Adrenal gland (tissue), 12 donors: Measurements from ENCODE around the gene SSTR3. TPM values are rescaled to one million over a fixed set of nuclear protein-coding genes. Genes with fewer than 3 reads are reported as not detected.
A peak's percentile ranks its signal among the peaks of the same experiment; 100 is the strongest.

Experiments used
- DNase-seq, 7 donors: peaks; one replicate each; pipeline ENCODE4 v3.0.0-alpha.2; 2019 to 2020
- H3K27ac ChIP-seq, 5 donors: fragments of 200-600 bp; sonication (generic) in 4 of 5; 1 replicate in 3 of 5; 2 replicates in 2 of 5; pipeline versions ENCODE4 v1.5.1 to v1.8.0; 2016 to 2020; ENCODE audit warnings: mild to moderate bottlenecking in 1 of 5
- H3K27me3 ChIP-seq: fragments of 200-600 bp; 2 replicates; pipeline ENCODE4 v1.8.0; 2021
- H3K36me3 ChIP-seq, 2 donors: fragments of 200-600 bp; replicated peaks in 1 of 2; 1 replicate in 1 of 2; 2 replicates in 1 of 2; pipeline versions ENCODE4 v1.5.1 to v1.8.0; 2018 to 2022
- H3K4me1 ChIP-seq, 2 donors: fragments of 200-600 bp; replicated peaks in 1 of 2; 1 replicate in 1 of 2; 2 replicates in 1 of 2; pipeline versions ENCODE4 v1.5.1 to v1.8.0; 2018 to 2021
- H3K4me3 ChIP-seq, 4 donors: fragments of 200-600 bp; sonication (generic) in 3 of 4; one replicate each; pipeline ENCODE4 v1.5.1; 2016 to 2018
- H3K9me3 ChIP-seq, 3 donors: fragments of 200-600 bp; sonication (generic) in 1 of 3; replicated peaks in 1 of 3; 1 replicate in 2 of 3; 2 replicates in 1 of 3; pipeline versions ENCODE4 v1.5.1 to v1.8.0; 2016 to 2021
- POLR2A ChIP-seq, 2 donors: fragments of 450-650 bp; IDR thresholded peaks; one replicate each; pipeline ENCODE4 v1.6.1; 2017; ENCODE audit warnings: antibody characterized with exemption in 2 of 2, mild to moderate bottlenecking in 2 of 2, moderate library complexity in 1 of 2
- WGBS, 4 donors: extraction: QIAGEN DNeasy Blood & Tissue Kit in 2 of 4; methylation state at CpG; one replicate each; pipeline versions ENCODE4 v1.1.5 to v1.1.7; 2013 to 2017; 5-methylcytosine and 5-hydroxymethylcytosine counted together
- intact Hi-C, 2 donors: fragments of 100-400 bp; cut with DNase I; formaldehyde crosslinking; loops; one replicate each; pipeline versions ENCODE4 v1.14.1 to v1.15.0; 2022 to 2023
- polyA plus RNA-seq, 3 donors: library from polyadenylated mRNA; stranded (reverse); fragments of 200-250 nt in 2 of 3; fragments of 350-450 nt in 1 of 3; fragmentation: Illumina TruSeq in 1 of 3; extraction: RNeasy Lipid Tissue Mini Kit (QIAGEN cat#74804) in 1 of 3; gene quantifications; one replicate each; pipeline ENCODE4 v1.2.3, GENCODE V29; 2013 to 2014
- total RNA-seq, 9 donors: library from RNA; depleted of rRNA in 4 of 9; stranded (reverse); fragments of >200 nt in 4 of 9; fragments of 120-200 nt in 1 of 9; fragmentation: NEBNext Ultra II Directional in 1 of 9; extraction: Animal tissue kit (Norgen Biotek cat#: 25700) in 1 of 9; gene quantifications; one replicate each; pipeline versions ENCODE4 v1.1.0 to v1.2.4, GENCODE V29; 2013 to 2023
- TF ChIP-seq, protein P1 (sequence below), 6 experiments: fragments of 450-650 bp in 4 of 6; fragments of 200-600 bp in 2 of 6; sonication (generic) in 1 of 6; IDR thresholded peaks; 1 replicate in 5 of 6; 2 replicates in 1 of 6; pipeline versions ENCODE4 v1.5.1 to v1.8.0; 2016 to 2021; ENCODE audit warnings: antibody characterized with exemption in 6 of 6, mild to moderate bottlenecking in 2 of 6, moderate library complexity in 1 of 6
- donor health status: healthy with polysubstance abuse.
- donor health status: Bipolar disorder and iron deficiency.
- donor health status: DM: yes; HTN: yes; CAD: no.
- donor health status: DM: no; HTN: no; CAD: no.
- donor health status: DM: no; HTN: no; CAD: no.
- donor health status: DM: yes; HTN: yes; CAD: no.

The SSTR3 gene
- total and polyA plus RNA-seq, 12 donors: 0.28 to 2.0 (median 0.50) TPM; not detected in 1

GRCh38 chr22:37192741-37193140 is 19.5 kb downstream of the SSTR3 start:
- TF ChIP-seq POLR2A (IDR thresholded peaks at IDR 0.05): no peak
- TF ChIP-seq, protein P1, sequence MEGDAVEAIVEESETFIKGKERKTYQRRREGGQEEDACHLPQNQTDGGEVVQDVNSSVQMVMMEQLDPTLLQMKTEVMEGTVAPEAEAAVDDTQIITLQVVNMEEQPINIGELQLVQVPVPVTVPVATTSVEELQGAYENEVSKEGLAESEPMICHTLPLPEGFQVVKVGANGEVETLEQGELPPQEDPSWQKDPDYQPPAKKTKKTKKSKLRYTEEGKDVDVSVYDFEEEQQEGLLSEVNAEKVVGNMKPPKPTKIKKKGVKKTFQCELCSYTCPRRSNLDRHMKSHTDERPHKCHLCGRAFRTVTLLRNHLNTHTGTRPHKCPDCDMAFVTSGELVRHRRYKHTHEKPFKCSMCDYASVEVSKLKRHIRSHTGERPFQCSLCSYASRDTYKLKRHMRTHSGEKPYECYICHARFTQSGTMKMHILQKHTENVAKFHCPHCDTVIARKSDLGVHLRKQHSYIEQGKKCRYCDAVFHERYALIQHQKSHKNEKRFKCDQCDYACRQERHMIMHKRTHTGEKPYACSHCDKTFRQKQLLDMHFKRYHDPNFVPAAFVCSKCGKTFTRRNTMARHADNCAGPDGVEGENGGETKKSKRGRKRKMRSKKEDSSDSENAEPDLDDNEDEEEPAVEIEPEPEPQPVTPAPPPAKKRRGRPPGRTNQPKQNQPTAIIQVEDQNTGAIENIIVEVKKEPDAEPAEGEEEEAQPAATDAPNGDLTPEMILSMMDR (IDR thresholded peaks at IDR 0.05): no peak
- no peaks in the 10 kb centered on the region for H3K36me3 ChIP-seq
- peak overlapping the region in 2 of 5 donors; percentile 95 to 96 for H3K27ac ChIP-seq
- H3K4me1 ChIP-seq: peaks cover 44 to 63% of the 10 kb centered on the region in 2 donors
- WGBS, 4 donors: 78 to 100% (median 95%) methylated on average over 1 of the region's 1 CpG
- peak in 2 of 7 donors; percentile 3 to 9 for DNase-seq
- no peak overlapping the region for H3K4me3 ChIP-seq
- intact Hi-C loops: no loop called here
- H3K27me3 ChIP-seq: no peaks in the 10 kb centered on the region
- H3K9me3 ChIP-seq: no peaks in the 10 kb centered on the region

- no peak overlapping the region for H3K4me3 ChIP-seq
- H3K27ac ChIP-seq: no peak overlapping the region
- TF ChIP-seq, protein P1 (IDR thresholded peaks at IDR 0.05): no peak
- TF ChIP-seq POLR2A (IDR thresholded peaks at IDR 0.05): no peak
- H3K9me3 ChIP-seq: no peaks in the 10 kb centered on the region
- no peak for DNase-seq
- WGBS, 4 donors: 58 to 75% (median 70%) methylated on average over 2 of the region's 2 CpGs
- H3K27me3 ChIP-seq: no peaks in the 10 kb centered on the region
- H3K4me1 ChIP-seq: peaks cover 40 to 63% of the 10 kb centered on the region in 2 donors
- no peaks in the 10 kb centered on the region for H3K36me3 ChIP-seq
- intact Hi-C loops: no loop called here
Measured at GRCh38 chr22:37192204-37192603, 20.1 kb downstream of the SSTR3 start.

- Histone ChIP-seq H3K4me1 (peaks cover 37 to 60% of the 10 kb centered on the region in 2 donors), H3K27ac (peak overlapping the region in 1 of 5 donors; percentile 88), H3K36me3 (no peaks in the 10 kb centered on the region), H3K27me3 (no peaks in the 10 kb centered on the region), H3K9me3 (no peaks in the 10 kb centered on the region), H3K4me3 (no peak overlapping the region)
- intact Hi-C loops: no loop called here
- no peak for DNase-seq
- 47 to 95% (median 76%) methylated on average over 4 of the region's 4 CpGs for WGBS, 4 donors
- TF ChIP-seq, protein P1 (IDR thresholded peaks at IDR 0.05): no peak
- no peak for TF ChIP-seq POLR2A (IDR thresholded peaks at IDR 0.05)
Measured at GRCh38 chr22:37190262-37190780, 22.0 kb downstream of the SSTR3 start.

DNA sequence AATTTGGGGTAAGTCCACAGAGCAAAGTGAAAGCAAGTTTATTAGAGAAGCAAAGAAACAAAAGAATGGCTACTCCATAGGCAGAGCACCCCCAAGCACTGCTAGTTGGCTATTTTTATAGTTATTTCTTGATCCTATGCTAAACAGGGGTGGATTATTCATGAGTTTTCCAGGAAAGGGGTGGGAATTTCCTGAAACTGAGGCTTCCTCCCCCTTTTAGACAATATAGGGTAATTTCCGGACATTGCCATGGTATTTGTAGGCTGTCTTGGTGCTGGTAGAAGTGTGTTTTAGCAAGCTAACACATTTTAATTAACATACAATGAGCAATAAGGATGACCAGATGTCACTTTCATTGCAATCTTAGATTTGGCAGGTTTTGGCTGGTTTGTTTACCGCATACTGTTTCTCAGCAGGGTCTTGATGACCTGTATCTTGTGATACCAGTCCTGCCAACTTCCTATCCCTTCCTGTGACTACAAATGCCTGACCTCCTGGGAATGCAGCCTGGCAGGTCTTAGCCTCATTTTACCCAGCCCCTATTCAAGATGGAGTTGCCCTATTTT is 23.3 kb downstream of the SSTR3 start:
- peak in 1 of 7 donors; percentile 11 for DNase-seq
- WGBS, 4 donors: 52 to 70% (median 60%) methylated on average over 2 of the region's 2 CpGs
- Histone ChIP-seq H3K4me3 (no peak overlapping the region), H3K9me3 (no peaks in the 10 kb centered on the region), H3K36me3 (no peaks in the 10 kb centered on the region), H3K27ac (peak overlapping the region in 4 of 5 donors; percentile 64 to 92 (median 78)), H3K27me3 (no peaks in the 10 kb centered on the region), H3K4me1 (peaks cover 33 to 55% of the 10 kb centered on the region in 2 donors)
- TF ChIP-seq, protein P1 (IDR thresholded peaks at IDR 0.05): no peak
- no peak for TF ChIP-seq POLR2A (IDR thresholded peaks at IDR 0.05)
- intact Hi-C loops: no loop called here
